ENCODE measurements around the gene JADE2. TPM values are rescaled to one million over a fixed set of nuclear protein-coding genes. Genes with fewer than 3 reads are reported as not detected.

The JADE2 gene
- total and polyA plus RNA-seq, 2 donors (not counting 3 experiments of a cell fraction or from before 2014, with no cell fraction given), result 11.6 to 31.1 TPM

- no peak overlapping the region for H3K4me2 ChIP-seq (ENCODE audit: insufficient read depth, low read length)
- H3K36me3 ChIP-seq (ENCODE audit: control insufficient read depth in 2 of 2, extremely low read depth in 1 of 2, insufficient read depth in 2 of 2, low read length in 2 of 2), result peaks cover 0 to 28% of the 10 kb centered on the region in 2 experiments
- H3K27ac ChIP-seq (ENCODE audit: insufficient read depth, low read depth, low read length), result no peak overlapping the region
- FAIRE-seq, result no peak
- no peak for DNase-seq (ENCODE audit: low read depth, low spot score)
- no peak overlapping the region for H3K9ac ChIP-seq (replicated peaks; ENCODE audit: extremely low read depth, insufficient read depth, low read length)
- no TSS peak for BruUV-seq (replicated peaks)
- intact Hi-C loops (cut with micrococcal nuclease) (no loop called here), dilution Hi-C loops (cut with MboI; ENCODE audit: extremely low pct_ligation_motif_present, low sequenced_read_pairs) (no loop called here)
- no peaks in the 10 kb centered on the region for H3K9me3 ChIP-seq (replicated peaks; ENCODE audit: control insufficient read depth, insufficient read depth, low read length)
- no peaks in the 10 kb centered on the region for H3K9me1 ChIP-seq (replicated peaks; ENCODE audit: control insufficient read depth, extremely low read depth, insufficient read depth, low read length)
- H3K4me3 ChIP-seq (replicated peaks in 1 of 3; ENCODE audit: insufficient read depth in 1 of 3, low read depth in 1 of 3, low read length in 3 of 3), result no peak overlapping the region
- H3K27me3 ChIP-seq (ENCODE audit: control insufficient read depth in 2 of 2, insufficient read depth in 2 of 2, low read length in 2 of 2), result no peaks in the 10 kb centered on the region
- no peak for TF ChIP-seq GATA2 (IDR thresholded peaks at IDR 0.05; ENCODE audit: insufficient read depth, insufficient read length, low read depth, low read length)
- no peak for TF ChIP-seq POLR2AphosphoS5 (IDR thresholded peaks at IDR 0.05; ENCODE audit: insufficient read depth, low read depth, low read length)
- no peak for TF ChIP-seq POLR2A (IDR thresholded peaks at IDR 0.05; ENCODE audit: low read depth, low read length)
- no peak for TF ChIP-seq FOS (IDR thresholded peaks at IDR 0.05; ENCODE audit: borderline replicate concordance, insufficient read depth, low read length)
- no peak for TF ChIP-seq MYC (IDR thresholded peaks at IDR 0.05; ENCODE audit: low read depth, low read length)
- TF ChIP-seq, protein P1, sequence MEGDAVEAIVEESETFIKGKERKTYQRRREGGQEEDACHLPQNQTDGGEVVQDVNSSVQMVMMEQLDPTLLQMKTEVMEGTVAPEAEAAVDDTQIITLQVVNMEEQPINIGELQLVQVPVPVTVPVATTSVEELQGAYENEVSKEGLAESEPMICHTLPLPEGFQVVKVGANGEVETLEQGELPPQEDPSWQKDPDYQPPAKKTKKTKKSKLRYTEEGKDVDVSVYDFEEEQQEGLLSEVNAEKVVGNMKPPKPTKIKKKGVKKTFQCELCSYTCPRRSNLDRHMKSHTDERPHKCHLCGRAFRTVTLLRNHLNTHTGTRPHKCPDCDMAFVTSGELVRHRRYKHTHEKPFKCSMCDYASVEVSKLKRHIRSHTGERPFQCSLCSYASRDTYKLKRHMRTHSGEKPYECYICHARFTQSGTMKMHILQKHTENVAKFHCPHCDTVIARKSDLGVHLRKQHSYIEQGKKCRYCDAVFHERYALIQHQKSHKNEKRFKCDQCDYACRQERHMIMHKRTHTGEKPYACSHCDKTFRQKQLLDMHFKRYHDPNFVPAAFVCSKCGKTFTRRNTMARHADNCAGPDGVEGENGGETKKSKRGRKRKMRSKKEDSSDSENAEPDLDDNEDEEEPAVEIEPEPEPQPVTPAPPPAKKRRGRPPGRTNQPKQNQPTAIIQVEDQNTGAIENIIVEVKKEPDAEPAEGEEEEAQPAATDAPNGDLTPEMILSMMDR (IDR thresholded peaks at IDR 0.05; ENCODE audit: extremely low read depth in 1 of 2, insufficient read depth in 1 of 2, low read depth in 1 of 2, low read length in 2 of 2), result no peak
- no peak for TF ChIP-seq EZH2 (IDR thresholded peaks at IDR 0.05; ENCODE audit: borderline replicate concordance, low read depth, low read length, severe bottlenecking)
- TF ChIP-seq, protein P2, sequence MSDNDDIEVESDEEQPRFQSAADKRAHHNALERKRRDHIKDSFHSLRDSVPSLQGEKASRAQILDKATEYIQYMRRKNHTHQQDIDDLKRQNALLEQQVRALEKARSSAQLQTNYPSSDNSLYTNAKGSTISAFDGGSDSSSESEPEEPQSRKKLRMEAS (IDR thresholded peaks at IDR 0.05; ENCODE audit: insufficient read depth, insufficient read length), result no peak
- TF ChIP-seq JUN (IDR thresholded peaks at IDR 0.05; ENCODE audit: borderline replicate concordance, insufficient read depth, insufficient read length, low read depth), result no peak
- H3K4me1 ChIP-seq (ENCODE audit: control insufficient read depth, extremely low read depth, insufficient read depth, low read length), result peaks cover 41% of the 10 kb centered on the region
- ChIA-PET POLR2A (no interaction called here), CTCF (no interaction called here)
- no peaks in the 10 kb centered on the region for H4K20me1 ChIP-seq (replicated peaks; ENCODE audit: control insufficient read depth, extremely low read depth, insufficient read depth, low read length)
- no peaks in the 10 kb centered on the region for H3K79me2 ChIP-seq (ENCODE audit: control insufficient read depth, insufficient read depth, low read length)
- no peak overlapping the region for H2AFZ ChIP-seq (ENCODE audit: low read depth, low read length)
Observed at GRCh38 chr5:134563962-134564361, 38.5 kb downstream of the JADE2 start.
